SK-N-SH treated with all-trans-retinoic acid at 6 μM for 48 hours (cell line): ENCODE data around the gene CSRP1.

Experiments
- ARNTL ChIP-seq: fragments of 450-650 bp; formaldehyde crosslinking; IDR thresholded peaks from 2 replicates; pipeline ENCODE4 v1.5.0; 2020; ENCODE audit warnings: low read depth, mild to moderate bottlenecking, moderate library complexity, borderline replicate concordance
- BACH2 ChIP-seq: fragments of 250-450 bp; sonication (Bioruptor Pico); IDR thresholded peaks from 2 replicates; pipeline ENCODE4 v1.9.0; 2021; ENCODE audit warnings: mild to moderate bottlenecking, borderline replicate concordance
- CREB5 ChIP-seq: fragments of 250-450 bp; sonication (Bioruptor Pico); IDR thresholded peaks from 2 replicates; pipeline ENCODE4 v1.5.1; 2020; ENCODE audit warnings: low read depth, mild to moderate bottlenecking, moderate library complexity
- GLIS3 ChIP-seq: fragments of 250-450 bp; sonication (Bioruptor Pico); IDR thresholded peaks from 2 replicates; pipeline ENCODE4 v1.5.0; 2020; ENCODE audit warnings: mild to moderate bottlenecking, moderate library complexity
- ISL1 ChIP-seq: fragments of 250-450 bp; sonication (Bioruptor Pico); IDR thresholded peaks from 2 replicates; pipeline ENCODE4 v2.1.2; 2022; ENCODE audit warnings: mild to moderate bottlenecking, moderate library complexity
- OSR1 ChIP-seq: fragments of 250-450 bp; sonication (Bioruptor Pico); IDR thresholded peaks from 2 replicates; pipeline ENCODE4 v1.8.0; 2022; ENCODE audit warnings: moderate library complexity, mild to moderate bottlenecking, inconsistent platforms
- PATZ1 ChIP-seq: fragments of 250-450 bp; sonication (Bioruptor Pico); IDR thresholded peaks from 2 replicates; pipeline ENCODE4 v1.8.0; 2020; ENCODE audit warnings: mild to moderate bottlenecking, moderate library complexity, borderline replicate concordance
- RARB ChIP-seq: fragments of 250-450 bp; sonication (Bioruptor Pico); IDR thresholded peaks from 2 replicates; pipeline ENCODE4 v1.8.0; 2021; ENCODE audit warnings: mild to moderate bottlenecking, moderate library complexity
- SNAI2 ChIP-seq: fragments of 250-450 bp; sonication (Bioruptor Pico); IDR thresholded peaks from 2 replicates; pipeline ENCODE4 v1.5.0; 2020; ENCODE audit warnings: mild to moderate bottlenecking, moderate library complexity
- TCF4 ChIP-seq: fragments of 250-450 bp; sonication (Bioruptor Pico); IDR thresholded peaks from 2 replicates; pipeline ENCODE4 v1.8.0; 2021; ENCODE audit warnings: mild to moderate bottlenecking, moderate library complexity, borderline replicate concordance
- ZFP3 ChIP-seq: fragments of 250-450 bp; sonication (Bioruptor Pico); IDR thresholded peaks from 2 replicates; pipeline ENCODE4 v1.5.0; 2020; ENCODE audit warnings: mild to moderate bottlenecking, moderate library complexity
- ZFP30 ChIP-seq: fragments of 450-650 bp; formaldehyde crosslinking; IDR thresholded peaks from 2 replicates; pipeline ENCODE4 v1.5.0; 2022; ENCODE audit warnings: mild to moderate bottlenecking, moderate library complexity
- ZNF565 ChIP-seq: fragments of 450-650 bp; formaldehyde crosslinking; conservative IDR thresholded peaks from 2 replicates; pipeline ENCODE4 v1.5.0; 2020; ENCODE audit warnings: low read depth, mild to moderate bottlenecking, moderate library complexity
- TF ChIP-seq, protein P1 (sequence below): fragments of 250-450 bp; sonication (Bioruptor Pico); IDR thresholded peaks from 2 replicates; pipeline ENCODE4 v1.5.1; 2021; ENCODE audit warnings: mild to moderate bottlenecking, moderate library complexity

DNA sequence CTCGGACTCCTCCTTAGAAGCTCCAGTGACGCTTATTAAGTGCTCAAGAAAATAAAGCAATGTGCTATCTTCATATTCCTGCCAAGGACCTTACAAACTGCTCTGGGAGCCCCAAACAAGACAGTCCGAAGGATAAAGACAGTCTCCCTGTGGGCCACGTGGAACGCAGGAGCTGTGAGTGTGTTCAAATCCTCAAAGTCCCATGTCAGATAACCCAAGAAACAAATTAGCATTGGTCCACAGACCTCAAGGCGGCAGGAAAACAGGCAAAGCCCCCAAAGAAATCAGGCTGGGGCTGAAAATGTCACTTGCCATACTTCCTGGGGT, 29.0 kb upstream of the CSRP1 start:
- TF ChIP-seq OSR1: no peak
- TF ChIP-seq PATZ1 (CRISPR knock-in tag): no peak
- no peak for TF ChIP-seq GLIS3 (CRISPR knock-in tag)
- no peak for TF ChIP-seq TCF4
- no peak for TF ChIP-seq RARB (CRISPR knock-in tag)
- TF ChIP-seq ZNF565 (CRISPR knock-in tag): no peak
- TF ChIP-seq BACH2: no peak
- no peak for TF ChIP-seq CREB5 (CRISPR knock-in tag)
- no peak for TF ChIP-seq ARNTL (CRISPR knock-in tag)
- no peak for TF ChIP-seq SNAI2 (CRISPR knock-in tag)
- TF ChIP-seq, protein P1, sequence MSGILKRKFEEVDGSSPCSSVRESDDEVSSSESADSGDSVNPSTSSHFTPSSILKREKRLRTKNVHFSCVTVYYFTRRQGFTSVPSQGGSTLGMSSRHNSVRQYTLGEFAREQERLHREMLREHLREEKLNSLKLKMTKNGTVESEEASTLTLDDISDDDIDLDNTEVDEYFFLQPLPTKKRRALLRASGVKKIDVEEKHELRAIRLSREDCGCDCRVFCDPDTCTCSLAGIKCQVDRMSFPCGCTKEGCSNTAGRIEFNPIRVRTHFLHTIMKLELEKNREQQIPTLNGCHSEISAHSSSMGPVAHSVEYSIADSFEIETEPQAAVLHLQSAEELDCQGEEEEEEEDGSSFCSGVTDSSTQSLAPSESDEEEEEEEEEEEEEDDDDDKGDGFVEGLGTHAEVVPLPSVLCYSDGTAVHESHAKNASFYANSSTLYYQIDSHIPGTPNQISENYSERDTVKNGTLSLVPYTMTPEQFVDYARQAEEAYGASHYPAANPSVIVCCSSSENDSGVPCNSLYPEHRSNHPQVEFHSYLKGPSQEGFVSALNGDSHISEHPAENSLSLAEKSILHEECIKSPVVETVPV (CRISPR knock-in tag): no peak
- TF ChIP-seq ZFP30 (CRISPR knock-in tag): no peak
- TF ChIP-seq ZFP3 (CRISPR knock-in tag): no peak
- TF ChIP-seq ISL1 (CRISPR knock-in tag): no peak
